ENCODE measurements around the gene IRF4. TPM values are rescaled to one million over a fixed set of nuclear protein-coding genes. Genes with fewer than 3 reads are reported as not detected.

Gene IRF4
- total and polyA plus RNA-seq, 2 donors (not counting 3 experiments of a cell fraction or from before 2014, with no cell fraction given), result not detected

- POLR2A ChIA-PET, result no interaction called here
- no peaks in the 10 kb centered on the region for H3K4me1 ChIP-seq (ENCODE audit: control insufficient read depth, extremely low read depth, insufficient read depth, low read length)
These were observed 34.2 kb upstream of the IRF4 start for GRCh38 chr6:357261-357790.

More at GRCh38 chr6:357261-357790, 34.2 kb upstream of the IRF4 start:
- DNase-seq (ENCODE audit: low read depth, low spot score), result no peak
- dilution Hi-C loops (cut with MboI; ENCODE audit: extremely low pct_ligation_motif_present, low sequenced_read_pairs), result no loop called here
- peaks cover 3% of the 10 kb centered on the region for H3K9me3 ChIP-seq (replicated peaks; ENCODE audit: control insufficient read depth, insufficient read depth, low read length)
- H3K9me1 ChIP-seq (replicated peaks; ENCODE audit: control insufficient read depth, extremely low read depth, insufficient read depth, low read length), result no peaks in the 10 kb centered on the region
- no peaks in the 10 kb centered on the region for H3K27me3 ChIP-seq (ENCODE audit: control insufficient read depth in 2 of 2, insufficient read depth in 2 of 2, low read length in 2 of 2)
- no peak overlapping the region for H3K9ac ChIP-seq (replicated peaks; ENCODE audit: extremely low read depth, insufficient read depth, low read length)
- intact Hi-C loops (cut with micrococcal nuclease), result no loop called here
- no peaks in the 10 kb centered on the region for H3K36me3 ChIP-seq (ENCODE audit: control insufficient read depth in 2 of 2, extremely low read depth in 1 of 2, insufficient read depth in 2 of 2, low read length in 2 of 2)
- CTCF ChIA-PET, result no interaction called here
- no TSS peak for BruUV-seq (replicated peaks)
- H3K27ac ChIP-seq (ENCODE audit: insufficient read depth, low read depth, low read length), result no peak overlapping the region
- no peaks in the 10 kb centered on the region for H3K79me2 ChIP-seq (ENCODE audit: control insufficient read depth, insufficient read depth, low read length)
- no peak for TF ChIP-seq CTCF (IDR thresholded peaks at IDR 0.05; ENCODE audit: extremely low read depth in 1 of 2, insufficient read depth in 1 of 2, low read depth in 1 of 2, low read length in 2 of 2)
- no peak for TF ChIP-seq JUN (IDR thresholded peaks at IDR 0.05; ENCODE audit: borderline replicate concordance, insufficient read depth, insufficient read length, low read depth)
- TF ChIP-seq MAX (IDR thresholded peaks at IDR 0.05; ENCODE audit: insufficient read depth, insufficient read length), result no peak
- TF ChIP-seq GATA2 (IDR thresholded peaks at IDR 0.05; ENCODE audit: insufficient read depth, insufficient read length, low read depth, low read length), result no peak
- TF ChIP-seq EZH2 (IDR thresholded peaks at IDR 0.05; ENCODE audit: borderline replicate concordance, low read depth, low read length, severe bottlenecking), result no peak
- no peak for TF ChIP-seq MYC (IDR thresholded peaks at IDR 0.05; ENCODE audit: low read depth, low read length)
- no peak for TF ChIP-seq FOS (IDR thresholded peaks at IDR 0.05; ENCODE audit: borderline replicate concordance, insufficient read depth, low read length)
- no peak for TF ChIP-seq POLR2AphosphoS5 (IDR thresholded peaks at IDR 0.05; ENCODE audit: insufficient read depth, low read depth, low read length)
- TF ChIP-seq POLR2A (IDR thresholded peaks at IDR 0.05; ENCODE audit: low read depth, low read length), result no peak
- H4K20me1 ChIP-seq (replicated peaks; ENCODE audit: control insufficient read depth, extremely low read depth, insufficient read depth, low read length), result no peaks in the 10 kb centered on the region
- H3K4me2 ChIP-seq (ENCODE audit: insufficient read depth, low read length), result no peak overlapping the region
- FAIRE-seq, result no peak
- no peak overlapping the region for H2AFZ ChIP-seq (ENCODE audit: low read depth, low read length)
- no peak overlapping the region for H3K4me3 ChIP-seq (replicated peaks in 1 of 3; ENCODE audit: insufficient read depth in 1 of 3, low read depth in 1 of 3, low read length in 3 of 3)
